Thoracic aorta (tissue), 2 donors: ENCODE measurements around the gene SLC34A2. TPM values are rescaled to one million over a fixed set of nuclear protein-coding genes. Genes with fewer than 3 reads are reported as not detected.

ENCODE experiments used
- ATAC-seq: fragments of 150-250 bp; one replicate; pipeline ENCODE4 v1.8.0; 2017; ENCODE audit warnings: low read depth; ENCODE audit not compliant: insufficient number of reproducible peaks, low FRiP score
- DNase-seq: peaks from one replicate; pipeline ENCODE4 v3.0.0-alpha.2; 2020; ENCODE audit warnings: low spot score
- H3K27ac ChIP-seq, 2 donors: fragments of 200-600 bp; sonication (generic); 1 replicate in 1 of 2; 2 replicates in 1 of 2; pipeline ENCODE4 v1.5.1; 2016; ENCODE audit warnings: mild to moderate bottlenecking in 2 of 2, moderate library complexity in 2 of 2
- H3K27me3 ChIP-seq: fragments of 200-600 bp; sonication (generic); replicated peaks from 2 replicates; pipeline ENCODE4 v1.6.0; 2016; ENCODE audit warnings: mild to moderate bottlenecking; ENCODE audit not compliant: insufficient read depth
- H3K36me3 ChIP-seq: fragments of 200-600 bp; sonication (generic); one replicate; pipeline ENCODE4 v1.5.1; 2016
- H3K4me1 ChIP-seq, 2 donors: fragments of 200-600 bp; sonication (generic); 1 replicate in 1 of 2; 2 replicates in 1 of 2; pipeline versions ENCODE4 v1.5.1 to v1.6.0; 2016; ENCODE audit warnings: low read depth in 2 of 2, mild to moderate bottlenecking in 1 of 2; ENCODE audit not compliant: control insufficient read depth in 1 of 2
- H3K4me3 ChIP-seq: fragments of 200-600 bp; sonication (generic); 2 replicates; pipeline ENCODE4 v1.5.1; 2016; ENCODE audit warnings: mild to moderate bottlenecking
- H3K9me3 ChIP-seq: fragments of 200-600 bp; sonication (generic); 2 replicates; pipeline ENCODE4 v1.5.1; 2016
- CTCF ChIP-seq: fragments of 200-600 bp; sonication (generic); IDR thresholded peaks from one replicate; pipeline ENCODE4 v1.5.1; 2019; ENCODE audit warnings: antibody characterized with exemption
- total RNA-seq, 2 donors: library from RNA; depleted of rRNA; stranded (reverse); fragments of >200 nt; gene quantifications; one replicate each; pipeline versions ENCODE4 v1.1.0 to v1.2.3, GENCODE V29; 2016

The SLC34A2 gene
- total RNA-seq, 2 donors from 2014 or later: not detected

DNA sequence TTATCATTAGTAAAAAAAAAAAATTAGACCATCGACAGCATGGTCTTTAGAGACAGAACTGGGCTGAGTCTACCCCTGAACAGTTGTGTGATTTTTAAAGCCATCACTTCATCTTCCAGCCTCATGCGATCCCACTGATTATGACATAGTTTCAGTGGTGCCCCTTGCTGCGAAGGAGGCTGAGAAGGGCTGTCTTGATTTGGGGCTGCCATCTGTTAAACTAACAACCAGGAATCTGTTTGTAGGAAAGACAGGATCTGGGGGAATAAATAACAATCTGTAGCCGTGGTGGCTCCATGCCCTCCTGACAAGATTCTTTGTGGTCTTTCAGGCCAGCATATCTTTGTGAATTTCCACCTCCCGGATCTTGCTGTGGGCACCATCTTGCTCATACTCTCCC lies 17.1 kb downstream of the SLC34A2 start:
- Histone ChIP-seq H3K27ac (no peak overlapping the region), H3K9me3 (no peaks in the 10 kb centered on the region), H3K36me3 (no peaks in the 10 kb centered on the region), H3K27me3 (no peaks in the 10 kb centered on the region), H3K4me3 (no peak overlapping the region), H3K4me1 (no peaks in the 10 kb centered on the region)
- TF ChIP-seq CTCF: no peak
- ATAC-seq (no peak), DNase-seq (no peak)

GRCh38 chr4:25674386-25674785 lies 18.7 kb downstream of the SLC34A2 start:
- H3K36me3 ChIP-seq: no peaks in the 10 kb centered on the region
- DNase-seq (no peak), ATAC-seq (no peak)
- H3K9me3 ChIP-seq: no peaks in the 10 kb centered on the region
- H3K27me3 ChIP-seq: no peaks in the 10 kb centered on the region
- no peak overlapping the region for H3K4me3 ChIP-seq
- no peaks in the 10 kb centered on the region for H3K4me1 ChIP-seq
- no peak for TF ChIP-seq CTCF
- H3K27ac ChIP-seq: no peak overlapping the region

DNA sequence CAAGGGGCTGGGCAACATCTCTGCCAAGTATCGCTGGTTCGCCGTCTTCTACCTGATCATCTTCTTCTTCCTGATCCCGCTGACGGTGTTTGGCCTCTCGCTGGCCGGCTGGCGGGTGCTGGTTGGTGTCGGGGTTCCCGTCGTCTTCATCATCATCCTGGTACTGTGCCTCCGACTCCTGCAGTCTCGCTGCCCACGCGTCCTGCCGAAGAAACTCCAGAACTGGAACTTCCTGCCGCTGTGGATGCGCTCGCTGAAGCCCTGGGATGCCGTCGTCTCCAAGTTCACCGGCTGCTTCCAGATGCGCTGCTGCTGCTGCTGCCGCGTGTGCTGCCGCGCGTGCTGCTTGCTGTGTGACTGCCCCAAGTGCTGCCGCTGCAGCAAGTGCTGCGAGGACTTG lies 20.6 kb downstream of the SLC34A2 start:
- no peak overlapping the region for H3K27ac ChIP-seq
- no peak overlapping the region for H3K4me3 ChIP-seq
- H3K36me3 ChIP-seq: no peaks in the 10 kb centered on the region
- no peaks in the 10 kb centered on the region for H3K27me3 ChIP-seq
- H3K9me3 ChIP-seq: no peaks in the 10 kb centered on the region
- no peak for DNase-seq
- no peak for TF ChIP-seq CTCF
- H3K4me1 ChIP-seq: no peaks in the 10 kb centered on the region
- ATAC-seq: no peak

DNA sequence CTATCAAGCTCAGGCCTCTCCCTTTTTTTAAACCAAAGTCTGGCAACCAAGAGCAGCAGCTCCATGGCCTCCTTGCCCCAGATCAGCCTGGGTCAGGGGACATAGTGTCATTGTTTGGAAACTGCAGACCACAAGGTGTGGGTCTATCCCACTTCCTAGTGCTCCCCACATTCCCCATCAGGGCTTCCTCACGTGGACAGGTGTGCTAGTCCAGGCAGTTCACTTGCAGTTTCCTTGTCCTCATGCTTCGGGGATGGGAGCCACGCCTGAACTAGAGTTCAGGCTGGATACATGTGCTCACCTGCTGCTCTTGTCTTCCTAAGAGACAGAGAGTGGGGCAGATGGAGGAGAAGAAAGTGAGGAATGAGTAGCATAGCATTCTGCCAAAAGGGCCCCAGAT lies 21.5 kb downstream of the SLC34A2 start:
- DNase-seq (no peak), ATAC-seq (no peak)
- Histone ChIP-seq H3K27me3 (no peaks in the 10 kb centered on the region), H3K4me3 (no peak overlapping the region), H3K9me3 (no peaks in the 10 kb centered on the region), H3K36me3 (no peaks in the 10 kb centered on the region), H3K27ac (no peak overlapping the region), H3K4me1 (no peaks in the 10 kb centered on the region)
- TF ChIP-seq CTCF: no peak

GRCh38 chr4:25677943-25678342 lies 22.3 kb downstream of the SLC34A2 start:
- Histone ChIP-seq H3K27me3 (no peaks in the 10 kb centered on the region), H3K36me3 (no peaks in the 10 kb centered on the region), H3K4me1 (no peaks in the 10 kb centered on the region), H3K27ac (no peak overlapping the region), H3K9me3 (no peaks in the 10 kb centered on the region), H3K4me3 (no peak overlapping the region)
- no peak for ATAC-seq
- DNase-seq: no peak
- no peak for TF ChIP-seq CTCF
